HG03039 (cell line): ENCODE results near the gene HOXA3.

Experiments used
- ATAC-seq: cut with Tn5 transposase; IDR thresholded peaks from one replicate; pipeline ENCODE4 v1.9.1; 2021; ENCODE audit warnings: mild to moderate bottlenecking, moderate library complexity; ENCODE audit not compliant: unreplicated experiment

Gene HOXA3

DNA sequence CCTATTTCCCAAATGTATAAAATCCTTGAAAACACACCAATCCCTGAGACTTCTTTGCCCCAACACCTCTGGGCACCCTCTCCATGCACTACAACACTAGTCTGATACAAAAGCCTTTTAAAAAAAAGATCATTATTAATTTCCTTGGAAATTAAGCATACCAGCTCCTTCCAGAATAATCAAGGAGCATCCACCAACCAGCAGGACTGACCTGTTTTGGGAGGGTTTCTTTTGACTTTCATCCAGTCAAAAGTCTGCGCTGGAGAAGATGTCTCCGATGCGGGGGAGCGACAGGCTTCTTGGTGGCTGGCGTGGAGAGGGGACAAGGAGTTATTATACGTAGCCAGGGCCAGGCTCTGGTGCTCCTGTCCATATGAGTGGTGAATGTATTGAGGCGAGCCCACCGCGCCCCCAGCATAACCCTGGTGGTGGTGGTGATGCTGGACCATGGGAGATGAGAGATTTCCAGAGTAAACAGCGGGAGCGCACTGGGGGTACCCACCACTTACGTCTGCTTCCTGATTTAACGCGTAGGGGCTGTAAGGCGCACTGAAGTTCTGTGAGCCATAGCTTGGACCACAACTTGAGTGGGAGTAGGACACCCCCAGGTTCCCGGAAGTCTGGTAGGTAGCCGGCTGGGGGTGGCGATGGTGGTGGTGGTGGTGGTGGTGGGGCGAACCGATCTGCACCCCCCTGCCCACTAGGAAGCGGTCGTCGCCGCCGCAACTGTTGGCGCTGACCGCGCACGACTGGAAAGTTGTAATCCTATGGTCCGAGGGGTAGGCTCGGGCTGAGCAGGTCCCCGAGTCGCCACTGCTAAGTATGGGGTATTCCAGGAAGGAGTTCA lies 57.1 kb downstream of the HOXA3 start:
- ATAC-seq = no peak

GRCh38 chr7:27094304-27095049 lies 57.9 kb downstream of the HOXA3 start:
- no peak for ATAC-seq

DNA sequence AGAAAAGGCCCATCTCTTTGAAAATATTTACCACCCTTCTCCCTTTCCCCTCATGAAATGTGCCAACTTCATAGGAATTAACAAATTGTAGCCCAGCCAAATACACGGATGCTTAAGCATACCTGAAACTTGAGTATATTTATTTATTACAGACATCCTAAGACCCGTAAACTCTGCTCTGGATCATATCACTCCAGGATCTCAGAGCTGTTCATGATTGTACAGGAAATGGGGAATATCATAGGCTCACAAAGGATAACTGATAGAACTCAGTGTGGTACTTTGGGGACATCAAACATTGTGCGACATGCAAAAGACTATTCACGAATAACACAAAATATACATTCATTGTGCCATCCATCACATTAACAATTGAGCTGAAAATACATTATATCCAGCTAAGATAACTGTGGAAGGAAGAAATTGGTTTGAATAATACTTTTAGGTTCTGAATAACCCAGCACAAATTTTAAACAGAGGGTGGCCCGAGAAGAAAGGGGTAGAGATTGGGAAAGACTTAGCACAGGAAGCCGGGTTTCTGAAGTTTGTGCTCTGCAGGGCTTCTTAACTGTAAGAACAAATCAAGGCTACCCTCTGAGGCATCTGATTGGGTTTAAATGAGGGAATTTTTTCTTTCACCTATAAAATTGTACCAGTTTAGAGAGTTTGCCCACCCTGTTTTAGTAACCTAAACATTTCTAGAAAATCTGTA lies 59.0 kb downstream of the HOXA3 start:
- ATAC-seq = no peak

GRCh38 chr7:27092819-27093110 lies 59.6 kb downstream of the HOXA3 start:
- ATAC-seq = no peak

GRCh38 chr7:27091941-27092818 lies 60.2 kb downstream of the HOXA3 start:
- no peak for ATAC-seq

GRCh38 chr7:27091105-27091504 lies 61.3 kb downstream of the HOXA3 start:
- ATAC-seq = no peak

DNA sequence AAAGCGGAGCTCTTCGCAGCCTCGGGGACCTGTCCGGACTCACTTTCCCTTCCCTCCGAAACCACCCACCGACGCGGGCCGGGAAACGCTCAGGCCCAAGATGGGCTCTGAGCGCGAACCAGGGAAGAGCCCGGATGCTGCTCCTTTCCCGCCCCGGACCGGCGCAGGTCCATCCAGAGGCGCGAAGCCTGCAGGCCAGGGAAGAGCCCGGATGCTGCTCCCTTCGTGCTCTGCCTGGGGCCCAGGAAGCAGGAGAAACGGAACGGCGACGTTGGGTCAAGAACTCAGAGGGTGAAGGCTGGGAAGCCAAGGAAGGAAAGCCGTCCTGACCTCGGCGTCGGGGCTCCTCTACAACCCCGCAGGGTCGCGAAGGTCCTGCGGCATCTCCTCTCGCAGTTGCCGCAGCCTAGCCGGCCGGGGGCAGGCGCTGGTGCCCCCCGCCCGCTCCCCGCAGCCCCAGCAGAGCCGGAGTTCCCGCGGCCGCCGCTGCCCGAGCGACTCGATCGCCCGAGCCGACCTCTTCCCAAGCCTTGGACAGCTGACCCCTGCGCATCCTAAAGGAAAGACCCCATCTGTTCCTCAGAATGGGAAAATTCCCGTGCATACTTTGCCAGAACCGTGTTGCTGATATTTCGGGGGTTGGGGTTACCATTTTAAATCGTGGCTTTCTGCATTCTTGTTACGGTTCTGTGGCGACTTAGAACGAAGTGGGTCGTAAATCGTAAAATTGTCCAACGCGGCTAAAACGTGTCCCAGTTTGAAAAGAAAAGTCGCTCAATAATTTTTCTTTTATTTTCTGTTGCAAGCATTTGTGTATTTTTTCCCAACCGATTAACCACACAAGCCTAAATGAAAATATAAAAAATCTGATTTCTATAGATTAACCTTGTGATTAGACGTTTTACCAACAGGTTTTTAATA lies 64.1 kb downstream of the HOXA3 start:
- no peak for ATAC-seq

DNA sequence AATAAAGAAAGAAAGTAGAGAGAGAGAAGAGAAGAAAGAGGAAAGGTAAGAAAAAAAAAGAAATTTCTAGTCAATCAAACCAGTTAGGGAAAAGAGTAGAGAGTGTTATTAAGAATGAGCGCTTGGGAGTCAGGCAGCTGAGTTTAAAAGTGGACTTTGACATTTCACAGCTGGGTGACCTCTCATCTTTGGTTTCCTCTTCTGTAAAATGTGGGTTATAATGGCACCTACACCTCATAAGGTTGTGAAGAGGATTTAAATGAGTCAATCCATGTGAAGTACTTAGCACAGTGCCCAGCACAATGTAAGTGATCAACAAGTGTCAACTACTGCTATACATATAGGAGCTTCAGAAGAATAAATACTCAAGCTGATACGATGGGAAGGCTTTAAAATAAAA lies 68.7 kb downstream of the HOXA3 start:
- ATAC-seq = no peak

DNA sequence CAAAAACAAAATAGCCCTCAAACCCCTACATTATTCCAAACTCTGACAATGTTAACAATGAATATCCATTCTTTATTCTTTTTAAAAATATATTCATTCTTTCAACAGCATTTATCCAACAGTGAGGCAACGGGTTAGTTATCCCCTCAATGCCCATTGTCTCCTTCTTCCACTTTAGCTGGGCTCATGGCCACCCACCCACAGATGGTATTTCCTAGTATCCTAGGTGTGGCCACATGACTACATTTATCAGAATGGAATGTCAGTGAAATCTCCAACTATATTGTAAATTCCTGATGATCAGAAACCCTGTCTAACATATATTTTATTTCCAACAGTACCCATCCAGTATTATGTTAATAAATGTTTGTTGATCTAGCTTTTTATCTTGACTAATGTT lies 70.2 kb downstream of the HOXA3 start:
- ATAC-seq = no peak

DNA sequence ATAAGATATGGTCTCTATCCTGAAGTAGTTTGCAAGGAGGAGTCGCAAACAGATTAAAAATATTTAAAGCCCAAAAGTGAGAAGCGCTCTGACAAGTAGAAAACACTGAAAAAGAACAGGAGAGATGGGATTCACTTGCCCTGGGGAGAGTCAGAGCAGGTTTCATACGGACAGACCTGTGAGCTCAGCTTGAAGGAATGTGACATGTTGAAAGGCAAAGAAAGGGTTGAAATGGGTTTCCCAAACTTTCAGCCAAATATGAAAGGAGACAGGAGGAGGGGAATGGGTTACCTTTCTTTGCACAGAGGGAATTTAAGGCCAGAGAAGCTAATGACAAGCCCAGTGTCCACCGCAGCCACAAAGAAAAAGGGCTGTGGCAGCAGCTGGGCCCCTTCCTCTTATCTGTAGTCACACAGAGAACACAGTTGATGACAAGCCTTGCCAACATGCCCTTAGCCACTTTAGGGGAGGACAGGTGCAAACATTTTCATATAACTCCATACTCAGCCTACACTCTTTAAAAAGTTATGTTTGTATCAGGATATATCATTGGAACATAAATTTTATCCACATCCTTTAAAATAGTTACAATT lies 71.4 kb downstream of the HOXA3 start:
- no peak for ATAC-seq

- no peak for ATAC-seq
Measured at GRCh38 chr7:27079234-27079975, 73.0 kb downstream of the HOXA3 start.

DNA sequence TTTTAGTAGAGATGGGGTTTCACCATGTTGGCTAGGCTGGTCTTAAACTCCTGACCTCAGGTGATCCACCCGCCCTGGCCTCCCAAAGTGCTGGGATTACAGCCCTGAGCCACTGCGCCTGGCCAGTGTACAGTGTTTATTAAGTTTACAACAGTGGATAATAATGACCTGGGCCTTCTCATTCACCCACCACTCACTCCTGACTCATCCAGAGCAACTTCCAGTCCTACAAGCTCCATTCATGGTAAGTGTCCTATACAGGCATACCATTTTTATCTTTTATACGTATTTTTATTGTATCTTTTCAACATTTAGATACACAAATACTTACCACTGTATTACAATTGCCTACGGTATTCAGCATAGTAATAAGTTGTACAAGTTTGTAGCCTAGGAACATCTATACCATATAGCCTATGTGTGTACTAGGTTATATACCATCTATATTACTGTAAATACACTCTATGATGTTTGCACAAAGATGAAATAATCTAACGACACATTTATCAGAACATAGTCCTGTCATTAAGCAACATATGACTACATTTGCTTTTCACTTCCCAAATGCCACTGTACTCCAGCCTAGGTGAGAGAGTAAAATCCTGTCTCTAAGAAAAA lies 73.7 kb downstream of the HOXA3 start:
- ATAC-seq = no peak

GRCh38 chr7:27073076-27073475 lies 79.3 kb downstream of the HOXA3 start:
- no peak for ATAC-seq

GRCh38 chr7:27071622-27072390 lies 80.6 kb downstream of the HOXA3 start:
- ATAC-seq = no peak

GRCh38 chr7:27068259-27068658 lies 84.1 kb downstream of the HOXA3 start:
- ATAC-seq = no peak

GRCh38 chr7:27066148-27066547 lies 86.2 kb downstream of the HOXA3 start:
- ATAC-seq = no peak

- no peak for ATAC-seq
Measured at GRCh38 chr7:27065709-27066108, 86.7 kb downstream of the HOXA3 start.

GRCh38 chr7:27064661-27065060 lies 87.7 kb downstream of the HOXA3 start:
- no peak for ATAC-seq
